Kidney (tissue), 14 donors: Measurements from ENCODE around the gene PLPP1. TPM values are rescaled to one million over a fixed set of nuclear protein-coding genes. Genes with fewer than 3 reads are reported as not detected.

Experiments
- DNase-seq, 5 donors: peaks; one replicate each; pipeline ENCODE4 v3.0.0-alpha.2; 2013 to 2020
- FAIRE-seq: peaks from 2 replicates; lab custom pipeline; 2012; peaks lifted over from hg19 to GRCh38; lab: Jason Lieb, UNC
- H3K27ac ChIP-seq, 2 donors: one replicate each; pipeline ENCODE4 v1.7.0; 2013; ENCODE audit warnings: low read depth in 2 of 2, low read length in 2 of 2, inconsistent platforms in 1 of 2
- H3K27me3 ChIP-seq: one replicate; pipeline ENCODE4 v1.7.1; 2013; ENCODE audit warnings: low read length, inconsistent platforms; ENCODE audit not compliant: control insufficient read depth, insufficient read depth
- H3K36me3 ChIP-seq, 3 donors: one replicate each; pipeline versions ENCODE4 v1.7.0 to v1.7.1; 2013; ENCODE audit warnings: low read length in 3 of 3, control low read depth in 1 of 3, inconsistent platforms in 1 of 3; ENCODE audit not compliant: insufficient read depth in 3 of 3, control insufficient read depth in 2 of 3
- H3K4me1 ChIP-seq, 3 donors: one replicate each; pipeline versions ENCODE4 v1.7.0 to v1.7.1; 2013; ENCODE audit warnings: low read length in 3 of 3, inconsistent platforms in 1 of 3, low read depth in 1 of 3; ENCODE audit not compliant: control insufficient read depth in 2 of 3, insufficient read depth in 2 of 3
- H3K4me3 ChIP-seq, 3 donors: one replicate each; pipeline versions ENCODE4 v1.7.0 to v1.8.1; 2013; ENCODE audit warnings: low read length in 3 of 3, control low read depth in 1 of 3, inconsistent platforms in 1 of 3
- H3K9ac ChIP-seq, 3 donors: one replicate each; pipeline versions ENCODE4 v1.7.0 to v1.7.1; 2013; ENCODE audit warnings: low read length in 3 of 3, control low read depth in 1 of 3, inconsistent platforms in 1 of 3
- H3K9me3 ChIP-seq, 3 donors: one replicate each; pipeline versions ENCODE4 v1.7.0 to v1.7.1; 2013; ENCODE audit warnings: low read length in 3 of 3, control low read depth in 1 of 3, inconsistent platforms in 1 of 3; ENCODE audit not compliant: control insufficient read depth in 2 of 3, insufficient read depth in 1 of 3
- CTCF ChIP-seq: IDR thresholded peaks from 3 replicates; pipeline ENCODE4 v1.5.1; 2012; ENCODE audit warnings: mild to moderate bottlenecking, moderate library complexity, borderline replicate concordance; ENCODE audit not compliant: insufficient read depth; ENCODE audit errors: extremely low read depth
- intact Hi-C: fragments of 100-400 bp; cut with DNase I; formaldehyde crosslinking; loops from one replicate; pipeline ENCODE4 v1.11.1; 2022
- polyA plus RNA-seq: library from polyadenylated mRNA; stranded (reverse); fragments of 350-450 nt; fragmentation: Illumina TruSeq; extraction: RNeasy Lipid Tissue Mini Kit (QIAGEN cat#74804); gene quantifications from one replicate; pipeline ENCODE4 v1.2.3, GENCODE V29; 2014; ENCODE audit warnings: low read depth, low replicate concordance; ENCODE audit not compliant: insufficient read depth
- total RNA-seq: library from RNA; stranded (reverse); fragmentation: NEBNext Ultra II Directional; extraction: Animal tissue kit (Norgen Biotek cat#: 25700); gene quantifications from one replicate; pipeline ENCODE4 v1.2.1, GENCODE V29; 2021
- donor health status: control.
- donor health status: control.
- donor health status: control.
- donor health status: control.
- donor health status: control.
- donor health status: DM: yes; HTN: yes; CAD: no.
- donor health status: Normal renal cell carcinoma (clear cell type).

The PLPP1 gene
- total and polyA plus RNA-seq, 2 donors from 2014 or later = 144 to 166 TPM

GRCh38 chr5:55511010-55511409 is 23.8 kb downstream of the PLPP1 start:
- Histone ChIP-seq H3K27ac (no peak overlapping the region), H3K9me3 (no peaks in the 10 kb centered on the region), H3K4me3 (no peak overlapping the region), H3K36me3 (no peaks in the 10 kb centered on the region), H3K4me1 (peaks cover 6 to 24% (median 17%) of the 10 kb centered on the region in 3 donors), H3K27me3 (no peaks in the 10 kb centered on the region), H3K9ac (no peak overlapping the region)
- DNase-seq = no peak
- no peak for TF ChIP-seq CTCF
- FAIRE-seq = no peak
- intact Hi-C loops = no loop called here

DNA sequence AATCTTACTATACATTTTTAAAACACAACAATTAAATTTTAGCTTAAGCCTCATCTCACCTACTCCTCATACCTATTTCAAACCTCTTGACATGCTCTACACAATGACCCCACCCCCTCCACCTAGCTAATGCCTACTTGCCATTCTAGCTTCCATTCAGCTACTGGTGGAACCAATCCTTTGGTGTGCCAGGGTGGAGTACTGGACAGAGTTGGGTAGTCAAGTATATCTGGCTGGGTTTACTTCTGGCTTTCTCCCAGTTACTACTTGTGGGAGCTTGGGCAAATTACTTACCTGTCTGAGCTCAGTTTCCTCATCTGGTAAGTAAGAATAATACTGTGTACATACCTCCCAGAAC is 24.3 kb downstream of the PLPP1 start:
- no peak for TF ChIP-seq CTCF
- Histone ChIP-seq H3K4me1 (peaks cover 6 to 22% (median 21%) of the 10 kb centered on the region in 3 donors), H3K4me3 (no peak overlapping the region), H3K27ac (peak overlapping the region in 1 of 2 donors; percentile 41), H3K9me3 (no peaks in the 10 kb centered on the region), H3K36me3 (no peaks in the 10 kb centered on the region), H3K9ac (no peak overlapping the region), H3K27me3 (no peaks in the 10 kb centered on the region)
- FAIRE-seq (no peak), DNase-seq (no peak)
- intact Hi-C loops = no loop called here

- Histone ChIP-seq H3K4me3 (no peak overlapping the region), H3K27ac (peak overlapping the region in 1 of 2 donors; percentile 41), H3K27me3 (no peaks in the 10 kb centered on the region), H3K36me3 (no peaks in the 10 kb centered on the region), H3K4me1 (peaks cover 6 to 22% (median 20%) of the 10 kb centered on the region in 3 donors), H3K9me3 (no peaks in the 10 kb centered on the region), H3K9ac (no peak overlapping the region)
- DNase-seq (peak in 2 of 5 donors; percentile 31 to 64), FAIRE-seq (no peak)
- TF ChIP-seq CTCF = no peak
- intact Hi-C loops = no loop called here
Observed at GRCh38 chr5:55509796-55510522, 24.8 kb downstream of the PLPP1 start.
